NCI-H2081 (cell line): ENCODE measurements around the gene PCDH17.

Experiments
- DNase-seq, 2 experiments: peaks; one replicate each; lab custom pipeline; 2025; lab: John Stamatoyannopoulos, UW

PCDH17 gene

DNA sequence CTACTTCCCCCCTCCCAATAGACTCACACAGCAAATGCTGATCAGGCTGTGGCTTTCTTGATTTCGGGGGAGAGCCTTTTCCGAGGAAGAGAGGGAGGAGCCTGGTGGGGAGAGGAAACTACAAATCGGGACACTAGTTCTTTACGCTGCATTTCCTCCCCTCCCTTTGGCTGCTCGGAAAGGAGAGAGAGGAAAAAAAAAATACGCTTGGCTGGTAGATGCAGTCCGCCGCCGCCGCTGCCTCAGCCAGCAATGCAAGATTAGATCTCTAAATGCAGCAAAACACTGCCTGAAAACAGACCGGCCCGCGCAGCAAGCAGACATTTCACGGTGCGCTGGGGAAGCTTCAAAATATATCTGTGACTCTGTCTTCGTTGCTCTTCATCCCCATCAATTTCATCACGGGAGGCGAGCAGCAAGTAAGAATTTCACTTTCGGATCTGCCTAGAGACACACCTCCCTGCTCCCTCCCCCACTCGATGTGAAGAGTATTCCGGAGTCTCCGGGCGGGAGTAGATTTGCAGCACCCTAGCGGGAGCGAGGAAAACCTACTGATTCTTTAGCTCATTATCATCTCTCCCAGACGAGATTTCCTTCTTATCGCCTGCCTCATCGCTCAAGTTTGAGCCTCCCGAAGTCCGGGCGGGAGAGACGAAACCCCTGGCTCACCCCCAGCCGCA lies at the start of gene PCDH17:
TSS of gene PCDH17 (plus strand) at position 149 of the 680 bp plus-strand sequence. CDS start 803 bp downstream, outside the sequence.
- DNase-seq = peak; percentile 29 to 30

- no peak for DNase-seq
Observed at GRCh38 chr13:57582032-57582431, 49.5 kb upstream of the PCDH17 start.

- DNase-seq = no peak
Observed at GRCh38 chr13:57583529-57583928, 48.0 kb upstream of the PCDH17 start.

DNA sequence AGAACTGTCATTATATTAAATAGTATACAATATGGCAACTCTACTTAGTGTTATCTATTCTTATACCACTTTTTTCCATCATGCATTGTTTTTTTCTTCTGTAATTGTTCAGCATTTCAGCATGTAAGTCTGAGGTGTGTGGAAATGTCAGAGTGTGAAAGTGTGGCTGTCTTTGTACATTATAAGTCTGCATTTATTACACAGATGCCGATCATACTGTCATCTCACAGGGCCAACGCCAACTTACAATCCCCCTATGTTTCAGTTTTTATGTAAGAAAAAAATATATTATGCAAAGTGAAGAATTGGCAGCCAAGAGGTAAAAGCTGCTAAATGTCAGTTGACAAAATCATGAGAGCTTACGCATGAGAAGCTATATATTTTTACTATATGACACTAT lies 42.9 kb upstream of the PCDH17 start:
- no peak for DNase-seq

GRCh38 chr13:57595775-57596174 lies 35.8 kb upstream of the PCDH17 start:
- no peak for DNase-seq

DNA sequence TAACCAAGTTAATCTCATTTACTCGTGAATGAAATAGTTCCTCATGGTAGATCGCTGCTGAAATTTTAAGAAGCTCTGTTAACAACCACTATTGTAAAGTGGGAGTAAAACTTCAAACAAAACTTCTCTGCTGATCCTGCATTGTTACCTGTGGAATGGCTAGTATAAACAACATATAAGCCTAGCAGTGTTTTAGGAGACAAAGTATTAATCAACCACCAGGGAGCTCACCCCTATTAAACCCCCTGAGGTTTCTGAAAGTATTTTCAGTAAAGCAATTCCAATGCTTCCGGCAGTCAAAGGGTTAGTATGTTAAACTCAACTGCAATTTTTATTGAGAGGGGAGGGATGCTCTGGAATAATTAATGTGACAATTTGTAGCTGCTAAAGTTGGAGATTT lies 30.0 kb upstream of the PCDH17 start:
- no peak for DNase-seq

DNA sequence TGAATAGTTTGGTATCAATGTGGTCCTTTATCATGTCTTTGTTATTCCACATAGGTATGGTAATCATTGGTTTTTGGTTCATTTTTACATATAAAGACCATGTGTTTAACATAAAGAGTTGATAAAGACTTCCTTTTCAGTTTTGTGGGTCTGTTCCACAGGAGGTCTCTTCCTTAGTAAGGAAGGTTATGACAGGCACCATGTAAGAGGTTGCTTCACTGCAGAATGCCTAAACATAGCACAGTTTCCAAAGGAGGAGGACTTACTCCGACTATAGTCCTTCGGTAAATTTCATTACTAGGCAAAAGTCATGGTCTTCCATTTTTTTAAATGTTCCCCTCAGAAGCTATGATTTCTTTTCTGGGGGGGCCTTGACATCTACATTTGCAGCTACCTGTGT lies 27.1 kb upstream of the PCDH17 start:
- DNase-seq = no peak

- DNase-seq = no peak
Observed at GRCh38 chr13:57611969-57612368, 19.6 kb upstream of the PCDH17 start.

DNA sequence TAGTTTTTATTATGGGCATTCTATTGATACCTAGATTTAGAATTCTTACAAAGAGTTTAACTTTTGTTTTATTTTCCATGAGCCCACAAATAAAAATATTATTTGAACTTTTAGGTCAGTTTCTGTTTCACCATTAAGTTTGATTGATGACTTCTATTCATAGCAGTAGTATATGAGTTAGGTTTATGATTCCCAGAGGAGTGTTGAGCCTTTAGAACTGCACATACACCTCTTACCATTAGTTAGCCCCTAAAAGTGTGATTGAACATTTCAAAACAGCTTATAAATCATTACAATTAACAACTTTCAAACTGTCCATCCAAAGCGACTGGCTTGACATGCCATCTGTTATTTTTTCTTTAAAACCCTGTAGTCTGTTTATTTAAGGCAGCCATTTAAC lies 19.0 kb upstream of the PCDH17 start:
- no peak for DNase-seq

DNA sequence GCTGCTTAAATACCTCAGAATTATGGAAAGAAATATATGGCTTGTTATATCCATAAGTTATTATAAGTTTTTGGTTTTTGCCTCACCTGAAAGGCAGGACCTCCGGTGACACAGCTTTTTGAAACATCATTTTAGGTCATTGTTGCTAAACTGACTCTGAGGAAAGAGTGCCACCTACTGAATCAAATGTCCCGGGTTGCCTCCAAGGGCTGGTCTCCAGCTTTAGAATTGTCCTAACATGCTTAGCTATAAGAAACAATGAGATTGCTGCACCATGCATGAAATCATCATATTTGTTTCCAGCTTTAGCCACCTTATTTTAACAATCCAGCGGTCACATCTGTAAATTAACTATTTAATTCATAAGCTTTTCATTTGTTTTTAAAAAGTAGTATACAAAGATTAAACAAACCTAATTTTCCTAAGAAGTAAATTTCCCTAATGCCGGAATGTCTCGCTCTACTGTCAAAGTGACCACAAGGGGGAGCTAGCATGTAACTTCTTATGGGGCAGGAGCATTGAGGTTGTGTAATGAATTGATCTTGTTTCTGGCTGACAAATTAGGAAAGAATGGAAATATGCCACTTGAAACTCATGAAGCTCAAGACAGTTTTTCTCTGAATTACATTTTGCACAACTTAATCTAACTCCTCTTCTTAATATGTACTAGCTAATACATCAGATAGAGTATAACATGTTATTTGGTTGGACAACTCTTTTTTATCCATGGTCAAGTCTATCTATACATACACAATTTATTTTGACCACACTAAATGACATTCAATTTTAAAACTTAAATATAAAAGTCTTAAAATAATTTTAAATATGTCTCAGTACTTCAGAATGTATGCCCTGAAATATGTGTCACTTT lies 6.7 kb upstream of the PCDH17 start:
- peak; percentile 58 to 78 for DNase-seq

DNA sequence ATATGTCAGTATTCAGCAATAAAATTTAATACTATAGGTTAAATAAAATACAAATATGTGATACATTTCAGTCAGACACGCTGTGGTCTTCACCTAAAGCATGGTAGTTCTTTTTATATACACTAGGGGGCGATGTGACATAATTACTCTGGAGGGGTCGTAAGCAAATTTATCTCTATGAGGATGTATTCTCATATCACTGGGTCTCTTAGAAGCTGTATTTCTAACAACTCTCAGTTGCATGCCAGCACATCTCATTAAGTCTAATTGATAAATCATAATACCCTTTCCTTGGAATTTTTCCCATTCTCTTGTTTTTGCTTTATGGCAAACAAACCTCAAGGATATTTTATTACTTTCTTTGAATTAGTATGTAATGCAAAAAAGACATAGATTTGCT lies 3.9 kb upstream of the PCDH17 start:
- peak; percentile 22 to 31 for DNase-seq

GRCh38 chr13:57629391-57629804 lies 2.1 kb upstream of the PCDH17 start:
- DNase-seq = no peak

GRCh38 chr13:57629821-57630235 lies 1.7 kb upstream of the PCDH17 start:
- DNase-seq = peak; percentile 84 to 87

- DNase-seq = peak in 1 of 2 experiments; percentile 30
Observed at GRCh38 chr13:57630661-57631595, 616 bp upstream of the PCDH17 start.

DNA sequence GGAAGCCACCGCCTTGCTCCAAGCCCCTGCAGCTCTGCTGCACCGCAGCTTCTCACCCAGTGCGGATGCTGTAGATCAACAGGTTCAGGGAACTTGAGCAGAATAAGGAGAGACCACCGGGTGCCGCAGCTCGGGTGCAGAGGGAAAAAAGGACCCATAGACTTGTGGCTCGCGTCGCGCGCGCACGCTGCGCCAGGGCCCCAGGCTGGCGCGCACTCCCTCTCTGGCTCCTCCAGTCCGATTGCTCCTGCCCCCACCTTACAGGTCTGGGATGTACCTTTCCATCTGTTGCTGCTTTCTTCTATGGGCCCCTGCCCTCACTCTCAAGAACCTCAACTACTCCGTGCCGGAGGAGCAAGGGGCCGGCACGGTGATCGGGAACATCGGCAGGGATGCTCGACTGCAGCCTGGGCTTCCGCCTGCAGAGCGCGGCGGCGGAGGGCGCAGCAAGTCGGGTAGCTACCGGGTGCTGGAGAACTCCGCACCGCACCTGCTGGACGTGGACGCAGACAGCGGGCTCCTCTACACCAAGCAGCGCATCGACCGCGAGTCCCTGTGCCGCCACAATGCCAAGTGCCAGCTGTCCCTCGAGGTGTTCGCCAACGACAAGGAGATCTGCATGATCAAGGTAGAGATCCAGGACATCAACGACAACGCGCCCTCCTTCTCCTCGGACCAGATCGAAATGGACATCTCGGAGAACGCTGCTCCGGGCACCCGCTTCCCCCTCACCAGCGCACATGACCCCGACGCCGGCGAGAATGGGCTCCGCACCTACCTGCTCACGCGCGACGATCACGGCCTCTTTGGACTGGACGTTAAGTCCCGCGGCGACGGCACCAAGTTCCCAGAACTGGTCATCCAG lies 964 bp downstream of the PCDH17 start:
- DNase-seq = no peak

DNA sequence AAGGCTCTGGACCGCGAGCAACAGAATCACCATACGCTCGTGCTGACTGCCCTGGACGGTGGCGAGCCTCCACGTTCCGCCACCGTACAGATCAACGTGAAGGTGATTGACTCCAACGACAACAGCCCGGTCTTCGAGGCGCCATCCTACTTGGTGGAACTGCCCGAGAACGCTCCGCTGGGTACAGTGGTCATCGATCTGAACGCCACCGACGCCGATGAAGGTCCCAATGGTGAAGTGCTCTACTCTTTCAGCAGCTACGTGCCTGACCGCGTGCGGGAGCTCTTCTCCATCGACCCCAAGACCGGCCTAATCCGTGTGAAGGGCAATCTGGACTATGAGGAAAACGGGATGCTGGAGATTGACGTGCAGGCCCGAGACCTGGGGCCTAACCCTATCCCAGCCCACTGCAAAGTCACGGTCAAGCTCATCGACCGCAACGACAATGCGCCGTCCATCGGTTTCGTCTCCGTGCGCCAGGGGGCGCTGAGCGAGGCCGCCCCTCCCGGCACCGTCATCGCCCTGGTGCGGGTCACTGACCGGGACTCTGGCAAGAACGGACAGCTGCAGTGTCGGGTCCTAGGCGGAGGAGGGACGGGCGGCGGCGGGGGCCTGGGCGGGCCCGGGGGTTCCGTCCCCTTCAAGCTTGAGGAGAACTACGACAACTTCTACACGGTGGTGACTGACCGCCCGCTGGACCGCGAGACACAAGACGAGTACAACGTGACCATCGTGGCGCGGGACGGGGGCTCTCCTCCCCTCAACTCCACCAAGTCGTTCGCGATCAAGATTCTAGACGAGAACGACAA lies 1.8 kb downstream of the PCDH17 start:
- no peak for DNase-seq

DNA sequence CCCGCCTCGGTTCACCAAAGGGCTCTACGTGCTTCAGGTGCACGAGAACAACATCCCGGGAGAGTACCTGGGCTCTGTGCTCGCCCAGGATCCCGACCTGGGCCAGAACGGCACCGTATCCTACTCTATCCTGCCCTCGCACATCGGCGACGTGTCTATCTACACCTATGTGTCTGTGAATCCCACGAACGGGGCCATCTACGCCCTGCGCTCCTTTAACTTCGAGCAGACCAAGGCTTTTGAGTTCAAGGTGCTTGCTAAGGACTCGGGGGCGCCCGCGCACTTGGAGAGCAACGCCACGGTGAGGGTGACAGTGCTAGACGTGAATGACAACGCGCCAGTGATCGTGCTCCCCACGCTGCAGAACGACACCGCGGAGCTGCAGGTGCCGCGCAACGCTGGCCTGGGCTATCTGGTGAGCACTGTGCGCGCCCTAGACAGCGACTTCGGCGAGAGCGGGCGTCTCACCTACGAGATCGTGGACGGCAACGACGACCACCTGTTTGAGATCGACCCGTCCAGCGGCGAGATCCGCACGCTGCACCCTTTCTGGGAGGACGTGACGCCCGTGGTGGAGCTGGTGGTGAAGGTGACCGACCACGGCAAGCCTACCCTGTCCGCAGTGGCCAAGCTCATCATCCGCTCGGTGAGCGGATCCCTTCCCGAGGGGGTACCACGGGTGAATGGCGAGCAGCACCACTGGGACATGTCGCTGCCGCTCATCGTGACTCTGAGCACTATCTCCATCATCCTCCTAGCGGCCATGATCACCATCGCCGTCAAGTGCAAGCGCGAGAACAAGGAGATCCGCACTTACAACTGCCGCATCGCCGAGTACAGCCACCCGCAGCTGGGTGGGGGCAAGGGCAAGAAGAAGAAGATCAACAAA lies 2.6 kb downstream of the PCDH17 start:
- DNase-seq = no peak

- DNase-seq = no peak
Observed at GRCh38 chr13:57634839-57635165, 3.3 kb downstream of the PCDH17 start.

DNA sequence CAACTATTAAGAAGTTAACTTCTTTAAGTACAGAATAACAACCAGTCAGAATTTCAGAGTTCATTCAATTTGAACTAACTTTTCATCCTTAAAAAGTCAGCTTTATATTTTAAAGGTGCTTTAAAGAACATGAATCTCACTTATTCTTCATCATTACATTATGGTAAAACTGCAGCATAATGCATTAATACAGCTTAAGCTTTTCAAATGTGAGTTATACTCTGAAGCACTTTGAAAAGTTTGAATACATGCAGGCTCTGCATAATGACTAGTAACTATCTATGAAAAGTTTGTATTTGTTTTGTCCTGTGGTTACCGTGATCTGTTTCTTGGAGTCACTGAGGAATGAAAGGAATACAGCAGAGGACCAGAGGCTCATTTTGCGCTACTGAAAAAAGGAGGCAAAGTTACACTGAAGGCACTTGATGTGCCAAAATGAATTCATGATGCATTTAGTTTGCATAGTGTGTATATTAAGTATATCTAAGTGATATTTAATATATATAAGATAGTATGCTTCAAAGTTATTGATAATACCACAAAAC lies 4.1 kb downstream of the PCDH17 start:
- DNase-seq = no peak
